Kidney tubule cell (primary cell): ENCODE results near the gene LENG1.
A peak's percentile ranks its signal among the peaks of the same experiment; 100 is the strongest.

Experiments used
- DNase-seq: peaks from one replicate; pipeline ENCODE4 v3.0.0-alpha.2; 2018; ENCODE audit warnings: low spot score

The LENG1 gene

GRCh38 chr19:54141356-54141755 is 18.2 kb downstream of the LENG1 start:
- DNase-seq, result no peak

GRCh38 chr19:54138489-54139256 is 20.8 kb downstream of the LENG1 start:
- no peak for DNase-seq

DNA sequence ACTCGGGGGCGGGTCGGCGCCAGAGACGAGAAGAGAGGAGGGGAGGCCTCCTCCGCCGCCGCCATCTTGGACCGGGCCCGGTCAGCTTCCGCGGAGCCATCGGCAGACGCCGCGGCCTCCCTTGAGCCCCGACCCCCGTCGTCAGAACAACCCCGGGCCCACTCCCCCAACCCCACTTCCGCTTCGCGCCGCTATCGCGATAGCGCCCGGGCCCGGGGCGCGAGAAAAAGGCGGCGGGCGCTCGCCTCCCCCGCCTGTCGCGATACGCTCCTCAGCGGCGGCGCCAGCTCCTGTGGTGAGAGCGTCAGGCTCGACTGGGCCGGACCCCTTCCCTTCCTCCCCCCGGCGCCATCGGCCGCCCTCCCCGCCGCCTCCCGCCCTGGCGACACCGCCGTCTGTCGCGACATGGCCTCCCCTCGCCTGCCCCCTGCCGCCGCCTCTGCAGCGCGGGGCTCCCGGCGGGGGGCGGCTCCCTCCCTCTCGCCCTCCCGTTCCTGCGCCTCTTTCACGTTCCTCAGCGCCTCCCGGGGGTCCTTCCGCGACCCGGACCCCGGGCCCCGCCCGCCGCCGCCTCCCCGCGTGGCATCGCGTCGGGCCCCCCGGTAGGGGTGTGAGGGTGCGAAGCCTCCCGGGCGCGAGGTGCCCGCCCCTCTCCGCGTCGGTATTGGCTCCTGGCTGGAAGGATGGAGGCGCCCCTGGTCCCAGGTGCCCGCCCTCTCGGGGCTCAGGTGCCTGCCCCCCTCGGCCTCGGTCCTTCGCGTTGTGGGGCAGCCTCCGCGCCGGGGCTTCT is 21.6 kb downstream of the LENG1 start, which contains the start of gene CNOT3:
Gene CNOT3 (plus strand): TSS at position 64 of the 790 bp plus-strand sequence. CDS start 5,217 bp downstream, outside the sequence.
- DNase-seq, result peak; percentile 17

GRCh38 chr19:54136864-54137698 is 22.4 kb downstream of the LENG1 start:
- peak; percentile 100 for DNase-seq

DNA sequence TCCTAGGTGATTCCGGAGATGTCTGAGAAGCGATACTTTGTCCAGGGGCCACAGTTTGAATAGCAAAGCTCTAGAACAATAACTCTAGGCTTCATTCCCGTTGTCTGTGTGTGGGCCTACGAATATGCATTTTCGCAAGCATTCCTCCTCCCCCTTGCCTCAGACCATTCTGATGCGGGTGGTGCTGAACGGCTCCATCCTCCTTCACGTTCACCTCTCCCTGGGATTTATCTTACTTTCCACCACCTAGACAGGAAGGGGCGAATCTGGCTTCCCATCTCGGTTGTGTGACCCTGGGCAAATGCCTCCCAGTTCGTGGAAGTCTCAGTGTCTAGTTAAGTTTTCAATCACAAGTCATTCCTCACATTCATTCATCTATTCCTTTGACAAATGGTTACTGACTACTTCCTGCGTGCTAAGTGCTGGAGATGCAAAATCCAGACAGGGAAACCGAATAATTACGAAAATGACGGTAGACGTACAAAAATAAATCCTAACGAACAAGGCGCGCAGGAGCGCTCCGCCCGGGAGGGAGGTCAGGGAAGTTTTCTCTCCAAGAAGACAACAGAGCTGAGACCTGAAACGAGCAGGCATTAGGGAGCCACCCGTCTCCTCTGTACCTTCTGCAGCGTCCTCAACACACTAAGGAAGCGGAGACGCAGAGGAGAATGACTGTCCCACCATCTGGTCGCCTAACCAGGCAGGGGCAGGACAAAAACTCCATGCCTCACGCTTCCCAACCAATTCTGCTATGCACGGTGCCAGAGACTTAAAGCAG is 23.2 kb downstream of the LENG1 start:
- no peak for DNase-seq

DNA sequence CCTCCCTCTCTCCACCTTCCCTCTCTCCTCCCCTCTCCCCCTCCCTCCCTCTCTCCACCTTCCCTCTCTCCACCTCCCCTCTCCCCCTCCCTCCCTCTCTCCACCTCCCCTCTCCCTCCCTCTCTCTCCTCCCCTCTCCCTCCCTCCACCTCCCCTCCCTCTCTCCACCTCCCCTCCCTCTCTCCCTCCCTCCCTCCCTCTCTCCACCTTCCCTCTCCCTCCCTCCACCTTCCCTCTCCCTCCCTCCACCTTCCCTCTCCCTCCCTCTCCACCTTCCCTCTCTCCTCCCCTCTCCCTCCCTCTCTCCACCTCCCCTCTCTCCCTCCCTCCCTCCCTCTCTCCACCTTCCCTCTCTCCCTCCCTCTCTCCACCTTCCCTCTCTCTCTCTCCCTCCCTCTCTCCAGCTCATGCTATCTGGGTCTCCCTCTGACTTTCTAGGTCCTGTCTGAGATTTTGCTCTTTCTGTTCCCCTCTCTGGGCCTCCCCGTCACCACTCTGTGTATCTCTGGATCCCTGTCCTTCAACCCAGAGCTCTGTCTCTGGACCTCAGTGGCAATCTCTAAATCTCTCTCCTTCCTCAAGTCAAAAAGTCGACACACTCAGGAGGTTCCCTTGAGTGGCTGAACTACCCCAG is 25.4 kb downstream of the LENG1 start:
- no peak for DNase-seq

DNA sequence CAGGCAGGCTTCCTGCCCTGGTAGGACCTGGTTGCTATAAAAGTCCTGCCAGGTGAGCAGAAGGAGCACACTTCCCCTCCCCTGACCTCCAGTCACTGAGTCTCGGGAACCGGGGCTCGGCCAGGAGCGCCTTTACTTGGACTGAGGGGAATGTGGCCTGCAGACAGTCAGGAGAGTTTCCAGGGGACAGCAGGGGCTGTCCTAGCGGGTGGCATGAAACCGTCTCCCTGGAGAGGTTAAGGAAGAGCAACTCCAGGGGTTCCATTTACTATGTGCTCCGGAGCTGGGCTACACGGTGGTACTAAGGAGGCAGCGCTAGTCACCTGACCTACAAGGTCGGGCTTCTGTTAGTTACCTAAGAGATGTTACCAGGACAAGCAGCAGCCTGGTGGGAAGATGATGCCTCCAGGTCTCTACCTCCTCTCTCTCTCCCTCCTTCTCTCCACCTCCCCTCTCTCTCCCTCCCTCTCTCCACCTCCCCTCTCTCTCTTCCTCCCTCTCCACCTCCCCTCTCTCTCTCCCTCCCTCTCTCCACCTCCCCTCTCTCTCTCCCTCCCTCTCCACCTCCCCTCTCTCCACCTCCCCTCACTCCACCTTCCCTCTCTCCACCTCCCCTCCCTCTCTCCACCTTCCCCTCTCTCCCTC is 26.1 kb downstream of the LENG1 start:
- DNase-seq, result peak; percentile 39

- no peak for DNase-seq
Measured at GRCh38 chr19:54129617-54129996, 29.9 kb downstream of the LENG1 start.

DNA sequence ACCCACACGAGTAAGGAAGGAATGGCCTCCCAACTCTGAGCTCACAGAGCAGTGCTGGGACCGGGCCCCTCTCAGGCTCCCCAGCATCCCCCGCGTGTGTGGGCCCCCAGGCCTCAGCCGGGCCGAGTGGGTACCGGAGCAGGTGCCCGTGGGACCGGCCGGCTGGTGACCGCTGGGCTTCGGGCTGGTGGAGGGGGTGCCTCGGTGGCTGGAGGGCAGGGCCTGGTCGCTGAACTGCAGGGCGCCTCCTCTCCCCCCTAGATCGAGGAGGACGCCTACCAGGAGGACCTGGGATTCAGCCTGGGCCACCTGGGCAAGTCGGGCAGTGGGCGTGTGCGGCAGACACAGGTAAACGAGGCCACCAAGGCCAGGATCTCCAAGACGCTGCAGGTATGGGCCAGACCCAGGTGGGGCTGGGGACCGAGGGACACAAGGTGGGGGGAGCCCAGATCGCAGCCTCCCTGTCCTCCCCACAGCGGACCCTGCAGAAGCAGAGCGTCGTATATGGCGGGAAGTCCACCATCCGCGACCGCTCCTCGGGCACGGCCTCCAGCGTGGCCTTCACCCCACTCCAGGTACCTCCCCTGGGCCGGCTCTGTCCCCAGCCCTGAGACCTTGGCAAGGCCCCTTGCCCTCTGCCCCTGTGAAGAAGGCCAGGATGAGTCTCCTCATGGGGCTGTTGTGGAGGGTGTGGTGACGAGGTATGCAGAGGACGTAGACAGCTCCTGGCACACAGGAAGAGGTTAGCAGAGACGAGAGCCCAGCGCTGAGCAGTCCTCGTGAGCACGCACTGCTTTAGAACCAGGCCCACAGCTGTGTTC is 30.5 kb downstream of the LENG1 start:
- DNase-seq, result no peak

- no peak for DNase-seq
Measured at GRCh38 chr19:54128441-54128725, 31.1 kb downstream of the LENG1 start.

DNA sequence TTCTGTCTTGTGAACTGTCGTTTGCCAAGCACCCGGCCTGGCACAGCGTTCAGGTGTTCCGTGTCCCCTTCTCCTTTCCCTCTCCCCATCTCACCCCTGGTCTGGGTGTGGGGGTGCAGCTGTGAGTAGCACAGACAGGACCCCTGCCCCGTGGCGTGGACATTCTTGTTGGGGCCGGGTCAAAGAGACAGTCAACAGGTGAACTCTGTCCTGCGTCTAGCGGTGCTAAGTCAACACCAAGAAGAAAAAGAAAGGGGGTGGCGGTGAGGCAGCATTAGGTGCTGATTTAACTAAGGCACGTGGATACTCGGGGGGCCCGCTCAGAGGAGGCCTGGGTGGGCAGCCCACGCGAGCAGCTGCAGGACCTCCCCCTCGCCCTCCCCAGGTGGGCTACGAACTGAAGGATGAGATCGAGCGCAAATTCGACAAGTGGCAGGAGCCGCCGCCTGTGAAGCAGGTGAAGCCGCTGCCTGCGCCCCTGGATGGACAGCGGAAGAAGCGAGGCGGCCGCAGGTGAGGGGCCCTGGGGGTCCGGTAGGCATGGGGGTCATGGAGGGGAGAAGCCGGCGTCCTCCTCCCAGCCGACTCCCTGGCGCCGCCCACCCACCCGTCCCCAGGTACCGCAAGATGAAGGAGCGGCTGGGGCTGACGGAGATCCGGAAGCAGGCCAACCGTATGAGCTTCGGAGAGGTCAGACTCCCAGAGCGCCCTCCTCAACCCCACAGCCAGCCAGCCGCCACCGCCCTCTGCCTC is 31.7 kb downstream of the LENG1 start:
- DNase-seq, result no peak

GRCh38 chr19:54125713-54126112 is 33.8 kb downstream of the LENG1 start:
- DNase-seq, result no peak

GRCh38 chr19:54124393-54124792 is 35.1 kb downstream of the LENG1 start:
- DNase-seq, result no peak

DNA sequence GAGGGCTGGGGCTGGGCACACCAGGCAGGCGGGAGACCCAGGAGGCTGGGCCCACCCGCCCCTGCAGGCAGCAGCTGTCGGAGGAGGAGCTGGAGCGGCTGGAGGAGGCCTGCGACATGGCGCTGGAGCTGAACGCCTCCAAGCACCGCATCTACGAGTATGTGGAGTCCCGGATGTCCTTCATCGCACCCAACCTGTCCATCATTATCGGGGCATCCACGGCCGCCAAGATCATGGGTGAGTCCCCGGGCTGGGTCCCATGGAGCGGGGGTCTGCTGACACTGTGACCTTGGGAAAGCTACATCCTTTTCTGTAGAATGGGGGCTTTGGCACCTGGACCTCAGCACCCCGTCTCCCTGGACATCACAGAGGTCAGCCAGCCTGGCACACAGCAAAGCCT is 35.8 kb downstream of the LENG1 start:
- DNase-seq, result no peak

DNA sequence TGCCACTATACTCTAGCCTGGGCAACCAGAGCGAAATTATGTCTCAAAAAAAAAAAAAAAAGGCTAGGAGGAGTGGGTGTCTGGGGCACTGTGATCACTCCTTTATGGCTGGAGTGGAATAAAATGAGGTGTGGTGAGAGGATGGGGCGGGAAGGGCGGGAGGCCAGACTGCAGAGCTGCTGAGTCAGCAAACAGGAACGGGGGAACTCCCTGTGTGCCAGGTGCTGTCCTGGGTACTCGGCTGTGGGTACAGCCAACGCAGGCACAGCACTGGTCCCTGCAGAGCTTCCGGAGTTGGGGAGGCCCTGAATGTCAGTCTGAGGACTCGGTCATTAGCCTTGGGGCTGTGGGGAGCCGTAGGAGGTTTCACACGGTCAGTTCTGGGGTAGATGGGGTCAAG is 38.3 kb downstream of the LENG1 start:
- no peak for DNase-seq

DNA sequence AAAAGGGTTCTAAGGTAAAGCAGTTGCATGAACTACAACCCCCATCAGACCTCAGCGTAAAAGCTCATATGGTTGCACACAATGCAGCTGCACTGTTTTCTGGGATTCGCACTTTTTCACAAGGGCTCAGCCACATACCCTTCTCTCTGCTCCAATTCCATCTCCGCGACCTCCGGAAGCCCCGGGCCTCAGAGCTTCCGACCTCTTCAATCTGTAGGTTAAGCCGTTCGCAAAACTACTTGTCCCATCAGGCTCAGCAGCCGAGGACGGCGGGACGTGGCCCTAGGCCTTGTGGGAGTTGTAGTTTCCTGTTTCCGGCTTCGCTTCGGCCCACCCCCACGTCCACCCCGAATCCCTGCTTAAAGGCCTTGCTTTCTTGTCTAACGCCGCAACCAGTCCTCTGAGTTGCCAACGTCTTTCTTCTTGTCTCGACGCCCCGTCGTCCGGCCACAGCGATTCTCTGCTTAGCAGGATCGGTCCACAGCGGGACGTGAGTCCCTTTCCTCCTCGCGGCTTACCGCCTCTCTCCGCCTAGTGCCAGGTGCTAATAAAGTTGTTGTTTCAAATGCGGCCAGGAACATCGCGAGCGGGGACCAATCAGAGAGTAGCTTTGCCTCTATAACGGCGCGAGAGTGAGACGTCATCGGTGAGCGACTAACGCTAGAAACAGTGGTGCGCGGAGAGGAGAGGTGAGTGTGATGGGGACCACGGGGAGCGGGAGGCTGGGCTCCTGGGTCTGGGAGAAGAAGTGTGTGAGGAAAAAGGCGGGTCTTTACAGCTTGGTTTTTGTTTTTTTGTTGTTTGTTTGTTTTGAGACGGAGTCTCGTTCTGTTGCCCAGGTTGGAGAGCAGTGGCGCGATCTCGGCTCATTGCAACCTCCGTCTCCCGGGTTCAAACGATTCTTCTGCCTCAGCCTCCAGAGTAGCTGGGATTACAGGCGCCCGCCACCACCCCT is 44.1 kb downstream of the LENG1 start, which contains the start of the genes PRPF31 and TFPT:
Gene PRPF31 (plus strand): TSS at position 646 of the 955 bp plus-strand sequence. CDS start 2,525 bp downstream, outside the sequence.
Gene TFPT (minus strand): TSS at position 549 of the 955 bp plus-strand sequence. CDS start 388 bp downstream, at position 161.
- peak; percentile 96 for DNase-seq

GRCh38 chr19:54114340-54115108 is 45.0 kb downstream of the LENG1 start:
- peak; percentile 52 for DNase-seq
